ENCODE results near the gene RUNDC3A.

DNA sequence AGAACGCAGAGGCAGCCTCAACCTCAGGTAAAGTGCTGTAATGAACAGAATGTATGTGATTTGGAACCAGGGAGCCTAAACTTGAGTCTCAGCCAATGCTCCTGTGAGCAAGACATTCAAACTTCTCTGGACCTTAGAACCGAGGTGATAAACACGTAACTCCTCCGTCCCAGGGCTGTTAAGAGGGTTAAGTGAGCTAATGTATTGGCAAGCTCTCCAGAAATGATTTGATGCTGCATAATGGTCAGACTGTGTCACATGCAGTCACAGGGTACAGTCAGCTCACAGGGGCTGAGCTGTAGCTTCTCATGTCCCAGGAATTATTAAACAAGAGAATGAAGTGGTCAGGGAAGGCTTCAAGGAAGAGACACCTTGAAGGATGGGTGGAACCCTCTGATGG, 30.4 kb upstream of the RUNDC3A start:
- TF ChIP-seq BCL11B (tag by site-specific recombination; IDR thresholded peaks at IDR 0.05; ENCODE audit: low read depth) (no peak), ZBTB8A (tag by site-specific recombination; IDR thresholded peaks at IDR 0.05) (no peak), YY1 (tag by site-specific recombination; IDR thresholded peaks at IDR 0.05) (no peak), FEZF1 (tag by site-specific recombination; IDR thresholded peaks at IDR 0.05) (no peak), ZFP37 (tag by site-specific recombination; IDR thresholded peaks at IDR 0.05) (no peak), TCF7L2 (IDR thresholded peaks at IDR 0.05; ENCODE audit: borderline replicate concordance, low read depth, low read length) (no peak), ZNF792 (tag by site-specific recombination; IDR thresholded peaks at IDR 0.05) (no peak), ZSCAN30 (tag by site-specific recombination; IDR thresholded peaks at IDR 0.05) (no peak), ZNF341 (tag by site-specific recombination; IDR thresholded peaks at IDR 0.05; ENCODE audit: low read depth) (no peak), ZNF324 (tag by site-specific recombination; IDR thresholded peaks at IDR 0.05) (no peak)
- TF ChIP-seq, protein P1, sequence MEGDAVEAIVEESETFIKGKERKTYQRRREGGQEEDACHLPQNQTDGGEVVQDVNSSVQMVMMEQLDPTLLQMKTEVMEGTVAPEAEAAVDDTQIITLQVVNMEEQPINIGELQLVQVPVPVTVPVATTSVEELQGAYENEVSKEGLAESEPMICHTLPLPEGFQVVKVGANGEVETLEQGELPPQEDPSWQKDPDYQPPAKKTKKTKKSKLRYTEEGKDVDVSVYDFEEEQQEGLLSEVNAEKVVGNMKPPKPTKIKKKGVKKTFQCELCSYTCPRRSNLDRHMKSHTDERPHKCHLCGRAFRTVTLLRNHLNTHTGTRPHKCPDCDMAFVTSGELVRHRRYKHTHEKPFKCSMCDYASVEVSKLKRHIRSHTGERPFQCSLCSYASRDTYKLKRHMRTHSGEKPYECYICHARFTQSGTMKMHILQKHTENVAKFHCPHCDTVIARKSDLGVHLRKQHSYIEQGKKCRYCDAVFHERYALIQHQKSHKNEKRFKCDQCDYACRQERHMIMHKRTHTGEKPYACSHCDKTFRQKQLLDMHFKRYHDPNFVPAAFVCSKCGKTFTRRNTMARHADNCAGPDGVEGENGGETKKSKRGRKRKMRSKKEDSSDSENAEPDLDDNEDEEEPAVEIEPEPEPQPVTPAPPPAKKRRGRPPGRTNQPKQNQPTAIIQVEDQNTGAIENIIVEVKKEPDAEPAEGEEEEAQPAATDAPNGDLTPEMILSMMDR (tag by site-specific recombination; IDR thresholded peaks at IDR 0.05) = no peak
- TF ChIP-seq, protein P2, sequence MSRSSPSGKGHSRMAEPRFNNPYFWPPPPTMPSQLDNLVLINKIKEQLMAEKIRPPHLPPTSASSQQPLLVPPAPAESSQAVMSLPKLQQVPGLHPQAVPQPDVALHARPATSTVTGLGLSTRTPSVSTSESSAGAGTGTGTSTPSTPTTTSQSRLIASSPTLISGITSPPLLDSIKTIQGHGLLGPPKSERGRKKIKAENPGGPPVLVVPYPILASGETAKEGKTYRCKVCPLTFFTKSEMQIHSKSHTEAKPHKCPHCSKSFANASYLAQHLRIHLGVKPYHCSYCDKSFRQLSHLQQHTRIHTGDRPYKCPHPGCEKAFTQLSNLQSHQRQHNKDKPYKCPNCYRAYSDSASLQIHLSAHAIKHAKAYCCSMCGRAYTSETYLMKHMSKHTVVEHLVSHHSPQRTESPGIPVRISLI (tag by site-specific recombination; IDR thresholded peaks at IDR 0.05) = no peak
